Uterus (tissue), 4 donors: ENCODE data around the gene CDH13. TPM values are rescaled to one million over a fixed set of nuclear protein-coding genes. Genes with fewer than 3 reads are reported as not detected.

ENCODE experiments used
- DNase-seq, 2 donors: peaks; one replicate each; pipeline ENCODE4 v3.0.0-alpha.2; 2019 to 2020
- H3K27ac ChIP-seq, 2 donors: fragments of 200-600 bp; sonication (generic); 1 replicate in 1 of 2; 2 replicates in 1 of 2; pipeline ENCODE4 v1.5.1; 2016 to 2018
- H3K27me3 ChIP-seq, 2 donors: fragments of 200-600 bp; sonication (generic); one replicate each; pipeline ENCODE4 v1.5.1; 2018 to 2019; ENCODE audit warnings: control low read depth in 1 of 2
- H3K36me3 ChIP-seq, 2 donors: fragments of 200-600 bp; sonication (generic); one replicate each; pipeline ENCODE4 v1.5.1; 2019; ENCODE audit warnings: control low read depth in 1 of 2
- H3K4me1 ChIP-seq, 2 donors: fragments of 200-600 bp; sonication (generic); one replicate each; pipeline ENCODE4 v1.5.1; 2018 to 2019; ENCODE audit warnings: control low read depth in 1 of 2
- H3K4me3 ChIP-seq, 2 donors: fragments of 200-600 bp; sonication (generic); 1 replicate in 1 of 2; 2 replicates in 1 of 2; pipeline ENCODE4 v1.5.1; 2018 to 2019; ENCODE audit warnings: mild to moderate bottlenecking in 1 of 2
- H3K9me3 ChIP-seq, 2 donors: fragments of 200-600 bp; sonication (generic); one replicate each; pipeline ENCODE4 v1.5.1; 2019; ENCODE audit warnings: control low read depth in 1 of 2
- POLR2A ChIP-seq, 2 donors: fragments of 450-650 bp; IDR thresholded peaks; one replicate each; pipeline ENCODE4 v1.6.1; 2016; ENCODE audit warnings: antibody characterized with exemption in 2 of 2, mild to moderate bottlenecking in 1 of 2, moderate library complexity in 1 of 2
- intact Hi-C: fragments of 100-400 bp; cut with DNase I; formaldehyde crosslinking; loops from one replicate; pipeline ENCODE4 v1.15.1; 2023; ENCODE audit warnings: low total_unique reads
- total RNA-seq, 4 donors: library from RNA; depleted of rRNA in 3 of 4; stranded (reverse); fragments of >200 nt in 3 of 4; gene quantifications; one replicate each; pipeline versions ENCODE4 v1.1.0 to v1.2.4, GENCODE V29; 2014 to 2023
- TF ChIP-seq, protein P1 (sequence below), 4 experiments: fragments of 200-600 bp in 2 of 4; fragments of 450-650 bp in 2 of 4; sonication (generic) in 2 of 4; IDR thresholded peaks; one replicate each; pipeline ENCODE4 v1.5.1; 2016 to 2019; ENCODE audit warnings: antibody characterized with exemption in 4 of 4, mild to moderate bottlenecking in 2 of 4, moderate library complexity in 1 of 4
- donor health status: DM: yes; HTN: yes; CAD: no.

CDH13 gene
- total RNA-seq, 4 donors from 2014 or later: 49.1 to 99.4 (median 82.7) TPM

DNA sequence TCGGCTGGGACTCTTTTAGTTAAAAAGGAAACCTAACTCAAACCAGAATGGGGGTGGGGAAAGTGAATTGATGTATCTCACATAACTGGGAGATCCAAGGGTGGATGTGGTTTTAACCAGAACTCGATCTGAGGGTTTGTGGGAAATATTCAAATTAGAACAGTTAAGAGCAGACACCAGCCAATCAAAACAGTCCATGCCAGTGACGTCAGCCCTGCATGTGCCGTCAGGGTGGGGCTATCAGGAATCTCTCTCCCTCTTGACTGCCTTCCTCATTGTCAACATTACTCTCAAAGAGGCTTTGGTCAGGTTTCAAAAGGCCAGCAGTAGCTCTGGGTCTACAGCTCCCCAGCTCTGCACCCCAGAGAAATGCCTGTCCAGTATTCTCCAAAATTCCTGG lies 1086.8 kb downstream of the CDH13 start:
- TF ChIP-seq, protein P1, sequence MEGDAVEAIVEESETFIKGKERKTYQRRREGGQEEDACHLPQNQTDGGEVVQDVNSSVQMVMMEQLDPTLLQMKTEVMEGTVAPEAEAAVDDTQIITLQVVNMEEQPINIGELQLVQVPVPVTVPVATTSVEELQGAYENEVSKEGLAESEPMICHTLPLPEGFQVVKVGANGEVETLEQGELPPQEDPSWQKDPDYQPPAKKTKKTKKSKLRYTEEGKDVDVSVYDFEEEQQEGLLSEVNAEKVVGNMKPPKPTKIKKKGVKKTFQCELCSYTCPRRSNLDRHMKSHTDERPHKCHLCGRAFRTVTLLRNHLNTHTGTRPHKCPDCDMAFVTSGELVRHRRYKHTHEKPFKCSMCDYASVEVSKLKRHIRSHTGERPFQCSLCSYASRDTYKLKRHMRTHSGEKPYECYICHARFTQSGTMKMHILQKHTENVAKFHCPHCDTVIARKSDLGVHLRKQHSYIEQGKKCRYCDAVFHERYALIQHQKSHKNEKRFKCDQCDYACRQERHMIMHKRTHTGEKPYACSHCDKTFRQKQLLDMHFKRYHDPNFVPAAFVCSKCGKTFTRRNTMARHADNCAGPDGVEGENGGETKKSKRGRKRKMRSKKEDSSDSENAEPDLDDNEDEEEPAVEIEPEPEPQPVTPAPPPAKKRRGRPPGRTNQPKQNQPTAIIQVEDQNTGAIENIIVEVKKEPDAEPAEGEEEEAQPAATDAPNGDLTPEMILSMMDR (IDR thresholded peaks at IDR 0.05): no peak
- no peak for TF ChIP-seq POLR2A (IDR thresholded peaks at IDR 0.05)
- no peak overlapping the region for H3K4me3 ChIP-seq

DNA sequence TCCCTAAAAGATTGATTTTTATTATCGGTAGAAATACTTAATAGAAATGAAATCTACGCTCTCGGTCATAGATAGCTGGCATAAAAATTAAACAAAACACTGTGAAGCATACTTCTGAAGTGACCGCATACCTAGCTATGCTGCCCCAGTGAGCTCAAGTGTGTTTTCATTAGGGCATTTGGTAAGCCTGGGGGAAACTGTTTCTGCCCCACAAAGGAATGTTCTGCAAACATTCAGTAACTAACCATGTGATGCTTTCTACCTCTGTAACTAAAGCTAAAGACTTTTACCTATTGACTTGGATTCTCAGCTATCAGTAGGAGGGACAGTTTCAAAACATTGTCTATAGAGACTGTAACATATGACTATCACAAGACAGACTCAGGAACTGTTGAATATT lies 1087.5 kb downstream of the CDH13 start:
- no peak for DNase-seq
- TF ChIP-seq, protein P1 (IDR thresholded peaks at IDR 0.05): no peak
- no peak for TF ChIP-seq POLR2A (IDR thresholded peaks at IDR 0.05)
- Histone ChIP-seq H3K36me3 (no peaks in the 10 kb centered on the region), H3K27ac (no peak overlapping the region), H3K4me3 (no peak overlapping the region), H3K4me1 (no peaks in the 10 kb centered on the region), H3K27me3 (no peaks in the 10 kb centered on the region), H3K9me3 (no peaks in the 10 kb centered on the region)
- intact Hi-C loops: no loop called here

More for the DNA sequence above, 1086.8 kb downstream of the CDH13 start:
- Histone ChIP-seq H3K9me3 (no peaks in the 10 kb centered on the region), H3K36me3 (no peaks in the 10 kb centered on the region), H3K4me1 (no peaks in the 10 kb centered on the region), H3K27ac (no peak overlapping the region), H3K27me3 (no peaks in the 10 kb centered on the region)
- DNase-seq: no peak
- intact Hi-C loops: no loop called here

DNA sequence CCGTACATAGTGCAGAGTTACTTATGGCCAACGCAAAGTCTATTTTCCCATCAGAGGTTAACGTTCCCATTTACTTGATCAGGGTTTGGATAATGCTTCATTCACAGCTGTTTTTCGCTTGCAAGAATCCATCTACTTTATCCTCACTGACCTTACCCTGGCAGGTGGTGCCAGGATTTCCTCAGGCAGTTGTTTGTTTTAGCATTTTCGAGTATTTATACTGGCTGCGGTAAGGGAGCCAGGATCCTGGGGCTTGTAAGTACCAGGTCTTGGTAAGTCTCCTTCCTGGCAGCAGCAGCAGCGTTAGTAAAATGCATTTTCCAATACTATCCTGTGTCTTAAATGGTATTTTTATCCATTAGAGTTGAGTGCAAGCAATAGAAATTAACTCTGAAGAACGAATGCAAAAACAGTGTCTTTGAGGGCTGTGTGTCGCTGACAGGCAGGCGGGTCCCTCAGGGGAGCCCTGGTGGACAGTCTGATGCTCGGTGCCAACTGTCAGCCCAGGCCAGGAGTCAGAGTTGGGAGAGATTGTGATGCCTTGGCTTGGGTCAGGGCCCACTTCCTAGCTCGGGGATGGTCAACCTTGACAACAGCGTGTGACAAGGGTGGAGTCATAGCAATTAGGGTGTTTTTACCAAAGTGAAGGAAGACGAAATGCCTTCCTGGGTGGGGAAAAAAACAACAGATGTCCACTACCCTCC lies 1088.6 kb downstream of the CDH13 start:
- Histone ChIP-seq H3K27ac (no peak overlapping the region), H3K4me3 (no peak overlapping the region), H3K4me1 (no peaks in the 10 kb centered on the region), H3K9me3 (no peaks in the 10 kb centered on the region), H3K27me3 (no peaks in the 10 kb centered on the region), H3K36me3 (no peaks in the 10 kb centered on the region)
- intact Hi-C loops: no loop called here
- no peak for TF ChIP-seq POLR2A (IDR thresholded peaks at IDR 0.05)
- TF ChIP-seq, protein P1 (IDR thresholded peaks at IDR 0.05): no peak
- DNase-seq: no peak

DNA sequence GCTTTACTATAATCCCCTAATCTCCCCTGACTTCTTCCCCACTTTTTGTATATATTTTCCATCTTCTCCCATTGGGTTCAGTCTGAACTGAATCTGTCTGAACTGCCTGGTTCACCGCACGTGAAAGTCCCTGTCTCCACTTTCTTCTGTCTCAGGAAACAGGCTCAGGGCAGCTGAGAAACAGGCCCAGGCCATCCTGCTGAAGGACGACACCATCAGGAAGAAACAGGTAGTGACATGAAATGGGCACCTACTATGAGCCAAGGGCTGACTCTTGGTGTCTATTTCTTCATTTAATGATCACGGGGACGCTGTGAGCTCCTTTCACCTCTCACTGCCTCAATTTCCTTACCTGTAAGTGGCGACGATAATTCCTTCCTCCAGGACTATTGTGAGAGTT lies 1090.5 kb downstream of the CDH13 start:
- H3K4me3 ChIP-seq: no peak overlapping the region
- H3K4me1 ChIP-seq: no peaks in the 10 kb centered on the region
- H3K27ac ChIP-seq: no peak overlapping the region
- TF ChIP-seq, protein P1 (IDR thresholded peaks at IDR 0.05): no peak
- no peak for TF ChIP-seq POLR2A (IDR thresholded peaks at IDR 0.05)
- H3K36me3 ChIP-seq: no peaks in the 10 kb centered on the region
- DNase-seq: no peak
- intact Hi-C loops: no loop called here
- no peaks in the 10 kb centered on the region for H3K9me3 ChIP-seq
- H3K27me3 ChIP-seq: no peaks in the 10 kb centered on the region

DNA sequence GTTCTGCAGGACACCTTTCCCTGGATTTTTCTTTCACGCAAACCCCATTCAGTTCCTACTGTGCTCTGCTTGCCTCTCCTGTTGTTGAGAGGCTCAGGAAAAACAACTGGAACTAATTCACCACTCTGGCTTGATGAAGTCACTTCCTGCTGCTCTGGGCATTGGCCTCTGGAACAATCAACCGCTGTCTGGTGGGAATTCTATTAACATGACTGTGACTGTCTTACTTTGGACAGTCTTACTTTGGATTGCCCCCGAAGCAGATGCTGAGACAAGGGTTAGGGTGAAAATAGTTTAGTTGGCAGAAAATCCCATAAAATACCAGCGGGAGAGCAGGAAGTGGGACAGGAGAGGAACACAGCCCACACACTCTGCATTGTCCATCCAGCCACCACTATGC lies 1091.0 kb downstream of the CDH13 start:
- Histone ChIP-seq H3K4me3 (no peak overlapping the region), H3K36me3 (no peaks in the 10 kb centered on the region), H3K9me3 (no peaks in the 10 kb centered on the region), H3K27ac (no peak overlapping the region), H3K4me1 (no peaks in the 10 kb centered on the region), H3K27me3 (no peaks in the 10 kb centered on the region)
- no peak for DNase-seq
- intact Hi-C loops: no loop called here
- no peak for TF ChIP-seq POLR2A (IDR thresholded peaks at IDR 0.05)
- TF ChIP-seq, protein P1 (IDR thresholded peaks at IDR 0.05): no peak
